GM12801 (cell line): ENCODE data around the gene AFF2.

Experiments
- CTCF ChIP-seq: IDR thresholded peaks from one replicate; pipeline ENCODE4 v1.5.1; 2011; ENCODE audit warnings: control low read depth; ENCODE audit not compliant: insufficient read length; ENCODE audit errors: extremely low read depth

AFF2 gene

GRCh38 chrX:148618470-148619445 is 118.3 kb downstream of the AFF2 start:
- TF ChIP-seq CTCF = no peak

- TF ChIP-seq CTCF = no peak
These were observed 119.6 kb downstream of the AFF2 start for GRCh38 chrX:148620023-148620422.

GRCh38 chrX:148624951-148625474 is 124.6 kb downstream of the AFF2 start:
- TF ChIP-seq CTCF = no peak

GRCh38 chrX:148628621-148629020 is 128.2 kb downstream of the AFF2 start:
- no peak for TF ChIP-seq CTCF

GRCh38 chrX:148629434-148629833 is 129.0 kb downstream of the AFF2 start:
- TF ChIP-seq CTCF = no peak

GRCh38 chrX:148632444-148632843 is 132.0 kb downstream of the AFF2 start:
- no peak for TF ChIP-seq CTCF

- TF ChIP-seq CTCF = no peak
These were observed 132.9 kb downstream of the AFF2 start for GRCh38 chrX:148633218-148633908.
